MCF 10A (cell line): ENCODE data around the gene BAZ1A. TPM values are rescaled to one million over a fixed set of nuclear protein-coding genes. Genes with fewer than 3 reads are reported as not detected.

ENCODE experiments used
- BruUV-seq: library from RNA; stranded (reverse); fragments of 400-500 nt; replicated peaks from 2 replicates; lab custom pipeline; 2021; lab: Mats Ljungman, UMichigan
- CTCF ChIA-PET: fragments of 300-600 bp; sonication (Branson Sonifier 250); formaldehyde crosslinking; extraction: SDS; loops from one replicate; lab custom pipeline; 2021; ENCODE audit warnings: antibody characterized with exemption, inconsistent platforms; lab: Yijun Ruan, JAX
- POLR2A ChIA-PET: fragments of 300-600, 350-650 bp; sonication (Branson Sonifier 250); formaldehyde crosslinking; extraction: SDS; loops from one replicate; lab custom pipeline; 2020; ENCODE audit warnings: antibody characterized with exemption, inconsistent platforms; lab: Yijun Ruan, JAX
- DNase-seq: peaks from one replicate; pipeline ENCODE4 v3.0.0-alpha.2; 2018; ENCODE audit not compliant: unreplicated experiment
- H3K27ac Mint-ChIP-seq: one replicate; pipeline ENCODE4 v1.8.0; 2022; ENCODE audit warnings: mild to moderate bottlenecking, low read depth, mixed read lengths; ENCODE audit not compliant: unreplicated experiment
- H3K27me3 Mint-ChIP-seq: one replicate; pipeline ENCODE4 v1.8.0; 2022; ENCODE audit warnings: mixed read lengths; ENCODE audit not compliant: insufficient read depth, unreplicated experiment
- H3K36me3 Mint-ChIP-seq: one replicate; pipeline ENCODE4 v1.8.0; 2022; ENCODE audit warnings: mild to moderate bottlenecking, moderate library complexity, mixed read lengths; ENCODE audit not compliant: insufficient read depth, unreplicated experiment
- H3K4me1 Mint-ChIP-seq: one replicate; pipeline ENCODE4 v1.8.0; 2022; ENCODE audit warnings: mixed read lengths; ENCODE audit not compliant: insufficient read depth, unreplicated experiment
- H3K4me3 Mint-ChIP-seq: one replicate; pipeline ENCODE4 v1.8.0; 2022; ENCODE audit warnings: mild to moderate bottlenecking, moderate library complexity, mixed read lengths; ENCODE audit not compliant: unreplicated experiment
- H3K9me3 Mint-ChIP-seq: one replicate; pipeline ENCODE4 v1.8.0; 2022; ENCODE audit warnings: mixed read lengths; ENCODE audit not compliant: unreplicated experiment
- intact Hi-C: fragments of 100-400 bp; cut with micrococcal nuclease; formaldehyde crosslinking; loops from 2 replicates; pipeline ENCODE4 v1.14.1; 2022
- total RNA-seq: library from RNA; stranded (reverse); gene quantifications from 2 replicates; pipeline ENCODE4 v1.2.3, GENCODE V29; 2022
- TF ChIP-seq, protein P1 (sequence below): fragments of 200-600 bp; IDR thresholded peaks from one replicate; pipeline ENCODE4 v1.8.0; 2022; ENCODE audit warnings: antibody characterized with exemption, mild to moderate bottlenecking; ENCODE audit not compliant: unreplicated experiment

BAZ1A gene
- total RNA-seq, 1 experiment from 2014 or later, result 44.6 TPM

GRCh38 chr14:34715127-34715863 is 159.9 kb downstream of the BAZ1A start:
- Mint-ChIP-seq H3K4me1 (peaks cover 26% of the 10 kb centered on the region), H3K27me3 (no peaks in the 10 kb centered on the region), H3K27ac (peak overlapping the region; percentile 95), H3K4me3 (peak overlapping the region; percentile 86), H3K9me3 (no peaks in the 10 kb centered on the region), H3K36me3 (peaks cover 21% of the 10 kb centered on the region)
- ChIA-PET CTCF (interaction anchor here (0.6 to 3.4 kb wide), 4 partner anchors 17 to 1598 kb away, joined by 3 to 22 read pairs (median 3); no protein-coding TSS in a partner anchor), POLR2A (interaction anchor here (0.6 to 7.8 kb wide), 6 partner anchors 14 to 267 kb away, joined by 4 to 92 read pairs (median 5); partner anchors contain the start of gene SRP54)
- no peak for DNase-seq
- intact Hi-C loops, result no loop called here
- TSS peak; percentile 54 for BruUV-seq
- TF ChIP-seq, protein P1, sequence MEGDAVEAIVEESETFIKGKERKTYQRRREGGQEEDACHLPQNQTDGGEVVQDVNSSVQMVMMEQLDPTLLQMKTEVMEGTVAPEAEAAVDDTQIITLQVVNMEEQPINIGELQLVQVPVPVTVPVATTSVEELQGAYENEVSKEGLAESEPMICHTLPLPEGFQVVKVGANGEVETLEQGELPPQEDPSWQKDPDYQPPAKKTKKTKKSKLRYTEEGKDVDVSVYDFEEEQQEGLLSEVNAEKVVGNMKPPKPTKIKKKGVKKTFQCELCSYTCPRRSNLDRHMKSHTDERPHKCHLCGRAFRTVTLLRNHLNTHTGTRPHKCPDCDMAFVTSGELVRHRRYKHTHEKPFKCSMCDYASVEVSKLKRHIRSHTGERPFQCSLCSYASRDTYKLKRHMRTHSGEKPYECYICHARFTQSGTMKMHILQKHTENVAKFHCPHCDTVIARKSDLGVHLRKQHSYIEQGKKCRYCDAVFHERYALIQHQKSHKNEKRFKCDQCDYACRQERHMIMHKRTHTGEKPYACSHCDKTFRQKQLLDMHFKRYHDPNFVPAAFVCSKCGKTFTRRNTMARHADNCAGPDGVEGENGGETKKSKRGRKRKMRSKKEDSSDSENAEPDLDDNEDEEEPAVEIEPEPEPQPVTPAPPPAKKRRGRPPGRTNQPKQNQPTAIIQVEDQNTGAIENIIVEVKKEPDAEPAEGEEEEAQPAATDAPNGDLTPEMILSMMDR, result no peak

- ChIA-PET POLR2A (interaction anchor here (0.6 to 7.8 kb wide), 11 partner anchors 8 to 691 kb away, joined by 3 to 92 read pairs (median 4); partner anchors contain the start of genes BAZ1A and SRP54), CTCF (interaction anchor here (0.6 to 3.4 kb wide), 4 partner anchors 9 to 42 kb away, joined by 3 to 22 read pairs (median 8); no protein-coding TSS in a partner anchor)
- BruUV-seq, result no TSS peak
- peaks cover 27% of the 10 kb centered on the region for H3K36me3 Mint-ChIP-seq
- peak; percentile 54 for DNase-seq
- peak within 1 kb of the TSS; percentile 95 for H3K27ac Mint-ChIP-seq
- H3K4me3 Mint-ChIP-seq, result peak within 1 kb of the TSS; percentile 86
- H3K9me3 Mint-ChIP-seq, result no peaks in the 10 kb centered on the region
- TF ChIP-seq, protein P1, result no peak
- intact Hi-C loops, result loop anchor here (5.0 kb wide), 2 partner anchors 37 to 157 kb away; no protein-coding TSS in a partner anchor
- no peaks in the 10 kb centered on the region for H3K27me3 Mint-ChIP-seq
- peaks cover 26% of the 10 kb centered on the region for H3K4me1 Mint-ChIP-seq
These were observed 160.6 kb downstream of the BAZ1A start, which contains the start of gene CFL2 for GRCh38 chr14:34714320-34715126. Gene CFL2, minus strand, starts transcription at chr14:34714593. Its CDS starts 53 bp downstream, at chr14:34714540.

DNA sequence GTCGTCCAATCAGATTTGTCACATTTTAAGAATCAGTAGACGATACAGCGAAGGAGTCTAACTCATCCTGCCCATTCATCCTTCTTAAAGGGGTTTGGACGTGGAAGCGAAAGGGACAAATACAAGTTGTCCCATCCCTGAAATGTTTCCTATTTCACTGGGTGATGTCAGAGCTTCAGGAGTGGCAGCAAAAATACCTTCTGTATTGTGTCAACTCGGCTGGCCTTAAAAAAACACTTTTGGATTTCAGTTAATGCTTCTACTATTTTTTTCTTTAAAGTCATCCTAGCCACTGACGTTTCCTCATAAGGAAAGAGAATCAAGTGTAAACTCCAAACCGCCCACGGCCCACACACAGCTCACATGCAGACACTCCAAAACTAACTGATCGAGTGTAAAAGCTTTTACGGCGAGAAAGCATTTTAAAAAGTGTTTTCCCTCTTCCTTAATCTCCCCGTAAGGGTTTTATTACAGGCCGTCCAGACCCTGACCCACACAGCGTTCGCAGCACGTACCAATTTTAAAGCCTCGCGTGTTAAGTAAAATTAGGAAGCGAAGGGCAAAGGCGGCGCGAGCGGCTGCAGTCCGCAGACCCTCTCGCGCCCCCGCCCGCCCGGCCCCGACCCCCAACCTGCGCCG is 161.4 kb downstream of the BAZ1A start:
- Mint-ChIP-seq H3K36me3 (peaks cover 33% of the 10 kb centered on the region), H3K4me3 (peak overlapping the region; percentile 86), H3K27me3 (no peaks in the 10 kb centered on the region), H3K27ac (peak overlapping the region; percentile 95), H3K4me1 (peaks cover 26% of the 10 kb centered on the region), H3K9me3 (no peaks in the 10 kb centered on the region)
- intact Hi-C loops, result loop anchor here (5.0 kb wide), 2 partner anchors 36 to 156 kb away; no protein-coding TSS in a partner anchor
- CTCF ChIA-PET, result interaction anchor here (2.8 to 3.4 kb wide), 2 partner anchors 9 to 42 kb away, joined by 12 to 22 read pairs; no protein-coding TSS in a partner anchor
- POLR2A ChIA-PET, result interaction anchor here (0.6 to 7.8 kb wide), 11 partner anchors 9 to 692 kb away, joined by 3 to 92 read pairs (median 4); partner anchors contain the start of genes BAZ1A and SRP54
- TF ChIP-seq, protein P1, result no peak
- peak; percentile 59 for DNase-seq
- TSS peak; percentile 60 for BruUV-seq
